Testis (tissue), 3 donors: ENCODE results near the gene DNAJB5. TPM values are rescaled to one million over a fixed set of nuclear protein-coding genes. Genes with fewer than 3 reads are reported as not detected.

Source experiments
- DNase-seq: peaks from one replicate; pipeline ENCODE4 v3.0.0-alpha.2; 2019
- H3K27ac ChIP-seq, 2 donors: fragments of 200-600 bp; sonication (generic); one replicate each; pipeline ENCODE4 v1.5.1; 2019
- H3K27me3 ChIP-seq: fragments of 200-600 bp; sonication (generic); one replicate; pipeline ENCODE4 v1.5.1; 2019
- H3K36me3 ChIP-seq: fragments of 200-600 bp; sonication (generic); one replicate; pipeline ENCODE4 v1.5.1; 2017; ENCODE audit warnings: low read depth; ENCODE audit errors: missing control alignments
- H3K4me1 ChIP-seq: fragments of 200-600 bp; sonication (generic); one replicate; pipeline ENCODE4 v1.5.1; 2019
- H3K4me3 ChIP-seq, 2 donors: fragments of 200-600 bp; sonication (generic); one replicate each; pipeline ENCODE4 v1.5.1; 2017 to 2019
- H3K9me3 ChIP-seq: fragments of 200-600 bp; sonication (generic); one replicate; pipeline ENCODE4 v1.5.1; 2017
- POLR2A ChIP-seq: fragments of 450-650 bp; IDR thresholded peaks from one replicate; pipeline ENCODE4 v1.6.1; 2017; ENCODE audit warnings: antibody characterized with exemption, mild to moderate bottlenecking, moderate library complexity
- WGBS, 2 donors: methylation state at CpG; one replicate each; pipeline ENCODE4 v1.1.5; 2018; 5-methylcytosine and 5-hydroxymethylcytosine counted together
- intact Hi-C: fragments of 100-400 bp; cut with DNase I; formaldehyde crosslinking; loops from one replicate; pipeline ENCODE4 v1.15.1; 2023; ENCODE audit warnings: low total_unique reads
- polyA plus RNA-seq: library from polyadenylated mRNA; stranded (reverse); fragments of 350-450 nt; fragmentation: Illumina TruSeq; extraction: RNeasy Lipid Tissue Mini Kit (QIAGEN cat#74804); gene quantifications from one replicate; pipeline ENCODE4 v1.2.3, GENCODE V29; 2014; ENCODE audit warnings: low read depth, low replicate concordance; ENCODE audit not compliant: insufficient read depth
- total RNA-seq, 2 donors: library from RNA; depleted of rRNA; stranded (reverse); fragments of >200 nt; gene quantifications; one replicate each; pipeline ENCODE4 v1.2.3, GENCODE V29; 2016
- TF ChIP-seq, protein P1 (sequence below), 3 experiments: fragments of 450-650 bp in 2 of 3; fragments of 200-600 bp in 1 of 3; sonication (generic) in 1 of 3; IDR thresholded peaks; one replicate each; pipeline ENCODE4 v1.5.1; 2016 to 2019; ENCODE audit warnings: antibody characterized with exemption in 3 of 3, mild to moderate bottlenecking in 2 of 3, moderate library complexity in 1 of 3

The DNAJB5 gene
- total and polyA plus RNA-seq, 3 donors from 2014 or later: 44.0 to 49.9 (median 47.7) TPM

DNA sequence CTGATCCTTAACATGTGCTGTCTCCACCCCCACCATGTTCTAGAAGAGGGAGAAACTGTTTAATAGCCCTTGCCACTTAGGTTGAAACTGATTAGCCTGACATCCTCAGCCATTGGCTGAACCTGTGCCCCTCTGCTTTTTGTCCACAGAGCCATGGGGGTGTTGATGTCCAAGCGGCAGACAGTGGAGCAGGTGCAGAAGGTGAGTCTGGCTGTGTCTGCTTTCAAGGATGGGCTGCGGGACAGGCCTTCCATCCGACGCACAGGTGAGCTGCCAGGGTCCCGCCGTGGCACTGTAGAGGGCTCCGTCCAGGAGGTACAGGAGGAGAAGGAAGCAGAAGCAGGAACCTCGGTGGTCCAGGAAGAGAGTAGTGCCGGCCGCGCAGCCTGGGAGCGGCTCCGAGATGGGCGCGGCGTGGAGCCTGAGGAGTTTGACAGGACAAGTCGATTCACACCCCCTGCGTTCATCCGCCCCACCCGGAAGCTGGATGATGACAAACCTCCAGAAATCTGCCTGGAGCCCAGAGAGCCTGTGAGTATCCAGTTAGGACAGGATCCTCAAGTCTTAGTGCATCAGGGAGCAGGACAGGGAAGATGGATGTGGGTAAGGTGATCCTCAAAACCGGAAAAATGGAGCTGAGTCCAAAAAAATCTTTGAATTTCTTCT is 18.3 kb upstream of the DNAJB5 start:
- peaks cover 8% of the 10 kb centered on the region for H3K4me1 ChIP-seq
- DNase-seq: peak; percentile 14
- TF ChIP-seq, protein P1, sequence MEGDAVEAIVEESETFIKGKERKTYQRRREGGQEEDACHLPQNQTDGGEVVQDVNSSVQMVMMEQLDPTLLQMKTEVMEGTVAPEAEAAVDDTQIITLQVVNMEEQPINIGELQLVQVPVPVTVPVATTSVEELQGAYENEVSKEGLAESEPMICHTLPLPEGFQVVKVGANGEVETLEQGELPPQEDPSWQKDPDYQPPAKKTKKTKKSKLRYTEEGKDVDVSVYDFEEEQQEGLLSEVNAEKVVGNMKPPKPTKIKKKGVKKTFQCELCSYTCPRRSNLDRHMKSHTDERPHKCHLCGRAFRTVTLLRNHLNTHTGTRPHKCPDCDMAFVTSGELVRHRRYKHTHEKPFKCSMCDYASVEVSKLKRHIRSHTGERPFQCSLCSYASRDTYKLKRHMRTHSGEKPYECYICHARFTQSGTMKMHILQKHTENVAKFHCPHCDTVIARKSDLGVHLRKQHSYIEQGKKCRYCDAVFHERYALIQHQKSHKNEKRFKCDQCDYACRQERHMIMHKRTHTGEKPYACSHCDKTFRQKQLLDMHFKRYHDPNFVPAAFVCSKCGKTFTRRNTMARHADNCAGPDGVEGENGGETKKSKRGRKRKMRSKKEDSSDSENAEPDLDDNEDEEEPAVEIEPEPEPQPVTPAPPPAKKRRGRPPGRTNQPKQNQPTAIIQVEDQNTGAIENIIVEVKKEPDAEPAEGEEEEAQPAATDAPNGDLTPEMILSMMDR (IDR thresholded peaks at IDR 0.05): no peak
- TF ChIP-seq POLR2A: no peak
- intact Hi-C loops: no loop called here
- H3K9me3 ChIP-seq: no peaks in the 10 kb centered on the region
- WGBS, 2 donors: 84 to 90% methylated on average over 20 to 21 of the region's 21 CpGs
- H3K36me3 ChIP-seq: no peaks in the 10 kb centered on the region
- no peak overlapping the region for H3K4me3 ChIP-seq
- no peaks in the 10 kb centered on the region for H3K27me3 ChIP-seq
- H3K27ac ChIP-seq: no peak overlapping the region

DNA sequence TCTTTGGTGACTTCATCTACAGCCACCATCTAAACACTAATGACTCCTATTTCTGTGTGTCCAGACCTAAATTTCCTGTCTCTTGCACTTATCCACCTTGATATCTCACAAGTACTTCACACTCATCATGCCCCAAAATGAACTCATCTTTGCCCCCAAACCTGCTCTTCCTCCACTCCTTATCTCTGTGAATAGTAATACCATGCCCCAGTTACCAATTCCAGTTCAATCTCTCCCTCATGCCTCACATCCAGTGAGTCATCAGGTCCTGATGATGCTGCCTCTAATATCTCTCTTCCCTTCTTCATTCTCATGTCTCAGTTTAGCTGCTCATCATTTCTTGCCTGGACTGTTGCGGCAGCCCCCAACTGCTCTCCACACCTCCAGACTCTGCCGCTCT is 14.9 kb upstream of the DNAJB5 start:
- no peak overlapping the region for H3K4me3 ChIP-seq
- intact Hi-C loops: no loop called here
- WGBS, 2 donors: 94 to 100% methylated on average over 2 of the region's 2 CpGs
- TF ChIP-seq POLR2A: no peak
- TF ChIP-seq, protein P1 (IDR thresholded peaks at IDR 0.05): no peak
- no peaks in the 10 kb centered on the region for H3K9me3 ChIP-seq
- no peaks in the 10 kb centered on the region for H3K36me3 ChIP-seq
- H3K27ac ChIP-seq: no peak overlapping the region
- DNase-seq: no peak
- H3K4me1 ChIP-seq: peaks cover 8% of the 10 kb centered on the region
- no peaks in the 10 kb centered on the region for H3K27me3 ChIP-seq

DNA sequence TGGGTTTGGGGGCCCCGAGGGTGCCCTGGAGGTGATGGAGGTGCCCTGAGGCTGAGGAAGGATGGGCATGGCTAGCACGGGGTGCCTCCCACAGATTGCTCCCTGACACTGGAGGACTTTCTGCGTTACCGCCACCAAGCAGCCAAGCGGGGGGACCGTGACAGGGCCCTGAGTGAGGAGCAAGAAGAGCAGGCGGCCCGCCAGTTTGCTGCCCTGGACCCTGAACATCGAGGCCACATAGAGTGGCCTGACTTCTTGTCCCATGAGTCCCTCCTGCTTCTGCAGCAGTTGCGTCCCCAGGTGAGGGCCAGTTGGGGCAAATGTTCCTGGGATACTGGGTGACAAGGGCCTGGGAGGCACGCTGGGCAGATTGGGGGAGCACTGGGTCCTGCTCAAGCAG is 13.1 kb upstream of the DNAJB5 start:
- TF ChIP-seq, protein P1 (IDR thresholded peaks at IDR 0.05): no peak
- no peak for TF ChIP-seq POLR2A
- Histone ChIP-seq H3K4me1 (no peaks in the 10 kb centered on the region), H3K27ac (no peak overlapping the region), H3K4me3 (no peak overlapping the region), H3K9me3 (no peaks in the 10 kb centered on the region), H3K27me3 (no peaks in the 10 kb centered on the region), H3K36me3 (no peaks in the 10 kb centered on the region)
- DNase-seq: no peak
- intact Hi-C loops: no loop called here
- 92 to 97% methylated on average over 9 to 11 of the region's 11 CpGs for WGBS, 2 donors

DNA sequence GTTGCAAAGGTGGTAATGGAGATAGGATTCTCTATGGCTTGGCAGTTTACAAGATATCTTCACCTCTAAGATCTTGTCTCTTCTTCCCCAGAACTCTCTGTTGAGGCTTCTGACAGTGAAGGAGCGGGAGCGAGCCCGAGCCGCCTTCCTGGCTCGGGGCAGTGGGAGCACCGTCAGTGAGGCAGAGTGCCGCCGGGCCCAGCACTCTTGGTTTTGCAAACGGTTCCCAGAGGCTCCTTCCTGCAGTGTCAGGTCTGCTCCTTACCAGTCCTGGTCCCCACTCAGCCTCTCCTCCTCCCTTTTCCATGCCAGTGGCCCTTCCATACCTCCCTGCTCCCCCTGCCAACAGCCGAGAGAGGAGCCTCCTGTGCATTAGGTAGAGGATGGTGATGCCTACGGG is 12.6 kb upstream of the DNAJB5 start:
- intact Hi-C loops: no loop called here
- H3K4me3 ChIP-seq: no peak overlapping the region
- no peaks in the 10 kb centered on the region for H3K36me3 ChIP-seq
- H3K27ac ChIP-seq: no peak overlapping the region
- no peaks in the 10 kb centered on the region for H3K27me3 ChIP-seq
- 95 to 99% methylated on average over 9 to 11 of the region's 11 CpGs for WGBS, 2 donors
- H3K9me3 ChIP-seq: no peaks in the 10 kb centered on the region
- no peak for DNase-seq
- H3K4me1 ChIP-seq: no peaks in the 10 kb centered on the region
- TF ChIP-seq, protein P1 (IDR thresholded peaks at IDR 0.05): no peak
- no peak for TF ChIP-seq POLR2A

DNA sequence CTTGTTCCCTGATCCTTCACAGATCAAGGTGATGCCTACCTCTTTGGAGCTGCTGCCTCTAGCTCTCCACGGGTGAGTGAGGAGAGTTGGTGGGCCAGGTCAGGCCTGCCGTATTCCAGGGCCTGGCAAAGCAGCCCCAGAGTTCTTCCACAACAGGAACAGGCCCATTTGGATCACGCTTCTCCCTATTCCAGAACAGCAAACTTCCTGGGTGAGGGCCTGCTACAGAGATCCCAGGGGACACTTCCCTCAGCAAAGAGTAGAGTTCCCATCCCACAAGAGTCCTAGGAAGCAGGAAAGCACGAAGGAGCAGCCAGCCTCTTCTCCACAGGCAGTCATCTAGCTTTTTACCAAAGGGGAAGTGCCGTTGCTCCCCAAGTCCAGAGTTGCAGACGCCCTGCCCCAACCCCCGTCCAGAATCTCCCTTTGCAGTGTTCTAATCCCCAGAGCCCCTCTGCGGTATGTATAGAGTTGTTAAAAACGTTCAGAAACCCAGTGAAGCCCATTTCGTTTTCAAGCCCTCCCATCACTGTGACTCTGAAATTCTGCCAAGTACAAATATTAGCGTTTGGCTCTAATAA is 9.3 kb upstream of the DNAJB5 start:
- 70 to 71% methylated on average over 11 of the region's 11 CpGs for WGBS, 2 donors
- no peaks in the 10 kb centered on the region for H3K27me3 ChIP-seq
- no peak for DNase-seq
- H3K4me3 ChIP-seq: no peak overlapping the region
- no peak overlapping the region for H3K27ac ChIP-seq
- intact Hi-C loops: no loop called here
- TF ChIP-seq POLR2A: no peak
- no peaks in the 10 kb centered on the region for H3K36me3 ChIP-seq
- no peaks in the 10 kb centered on the region for H3K4me1 ChIP-seq
- H3K9me3 ChIP-seq: no peaks in the 10 kb centered on the region
